ENCODE data around the gene POC1B.

POC1B gene

DNA sequence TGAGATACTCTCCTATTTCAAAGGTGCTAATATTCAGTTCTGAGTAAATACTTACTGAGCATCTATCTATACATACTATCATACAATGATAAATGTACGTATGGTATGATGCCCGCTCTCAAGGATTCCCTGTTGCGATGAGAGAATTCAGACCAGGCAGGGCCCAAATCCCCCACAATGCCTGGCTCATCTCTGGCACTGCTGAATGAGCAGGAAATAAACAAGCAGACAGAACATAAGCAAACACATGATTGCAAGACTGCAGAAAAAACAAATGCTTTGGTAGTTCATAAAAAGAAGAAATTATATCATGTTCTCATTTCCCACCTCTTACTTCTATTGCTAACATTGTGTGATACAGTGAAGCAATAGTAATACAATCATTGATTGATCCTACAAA lies 96.3 kb downstream of the POC1B start:
- intact Hi-C loops (cut with DNase I), result no loop called here
- DNase-seq, result no peak

DNA sequence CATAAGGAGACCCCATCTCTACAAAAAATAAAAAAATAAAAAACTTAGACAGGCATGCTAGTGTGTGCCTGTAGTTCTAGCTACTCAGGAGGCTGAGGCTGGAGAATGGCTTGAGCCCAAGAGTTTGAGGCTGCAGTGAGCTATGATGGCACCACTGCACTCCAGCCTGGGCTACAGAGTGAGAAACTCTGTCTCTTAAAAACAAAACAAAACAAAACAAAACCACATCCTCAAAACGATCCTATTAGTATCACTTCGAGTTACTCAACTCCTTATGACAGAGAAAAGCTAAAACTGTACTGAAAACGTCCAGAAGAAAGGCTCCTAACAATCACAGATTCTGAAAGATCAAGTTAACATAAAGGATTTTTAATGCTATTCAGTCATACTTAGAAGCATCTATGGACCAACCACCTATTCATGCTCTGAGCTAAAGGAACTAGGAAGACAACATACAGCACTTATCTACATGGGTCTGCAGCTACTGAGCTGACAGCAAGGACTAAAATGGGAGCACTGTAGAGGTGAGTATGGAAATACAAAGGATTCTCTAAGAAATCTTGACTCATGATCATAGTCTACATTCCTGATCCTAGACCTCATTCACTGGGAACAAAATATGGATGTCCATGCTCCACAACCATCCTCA lies 98.2 kb downstream of the POC1B start:
- intact Hi-C loops (cut with DNase I), result no loop called here
- DNase-seq, result no peak

DNA sequence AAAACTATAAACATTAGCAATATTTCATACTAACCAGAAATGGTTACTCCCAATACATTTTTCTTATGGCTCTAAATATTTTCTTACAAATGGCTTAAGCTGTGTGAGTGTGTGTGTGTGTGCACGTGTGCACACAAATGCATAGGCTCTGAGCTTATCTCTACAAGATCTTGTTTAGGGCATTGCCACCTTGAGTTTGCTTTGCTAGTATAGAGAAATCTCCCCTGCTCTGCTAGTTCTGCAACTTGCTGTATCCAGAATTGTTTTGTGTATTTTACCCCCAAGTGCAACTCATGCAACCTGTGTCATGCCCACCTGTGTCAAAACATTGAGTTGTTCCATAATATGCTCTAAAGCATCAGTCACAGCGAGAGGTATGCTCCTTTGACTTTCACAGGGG lies 101.0 kb downstream of the POC1B start:
- intact Hi-C loops (cut with DNase I), result no loop called here
- DNase-seq, result no peak

DNA sequence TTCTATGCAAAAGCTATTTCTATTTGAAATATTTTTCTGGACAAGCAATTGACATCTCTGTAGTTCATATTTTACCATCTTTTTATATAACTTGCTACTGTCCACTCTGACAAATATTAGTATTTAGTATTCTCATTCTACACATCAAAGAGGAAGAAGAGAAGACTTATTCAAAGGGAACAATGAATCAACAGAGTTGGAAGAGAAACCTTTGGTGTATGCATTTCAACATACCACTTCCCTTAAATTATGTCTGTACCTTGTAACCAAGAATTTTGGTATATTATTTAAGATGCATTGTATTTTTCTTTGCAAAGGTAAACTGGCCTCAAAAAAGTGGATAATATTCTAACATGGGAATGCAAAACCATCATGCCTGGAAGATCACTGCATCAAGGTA lies 101.5 kb downstream of the POC1B start:
- no peak for DNase-seq
- intact Hi-C loops (cut with DNase I), result no loop called here

DNA sequence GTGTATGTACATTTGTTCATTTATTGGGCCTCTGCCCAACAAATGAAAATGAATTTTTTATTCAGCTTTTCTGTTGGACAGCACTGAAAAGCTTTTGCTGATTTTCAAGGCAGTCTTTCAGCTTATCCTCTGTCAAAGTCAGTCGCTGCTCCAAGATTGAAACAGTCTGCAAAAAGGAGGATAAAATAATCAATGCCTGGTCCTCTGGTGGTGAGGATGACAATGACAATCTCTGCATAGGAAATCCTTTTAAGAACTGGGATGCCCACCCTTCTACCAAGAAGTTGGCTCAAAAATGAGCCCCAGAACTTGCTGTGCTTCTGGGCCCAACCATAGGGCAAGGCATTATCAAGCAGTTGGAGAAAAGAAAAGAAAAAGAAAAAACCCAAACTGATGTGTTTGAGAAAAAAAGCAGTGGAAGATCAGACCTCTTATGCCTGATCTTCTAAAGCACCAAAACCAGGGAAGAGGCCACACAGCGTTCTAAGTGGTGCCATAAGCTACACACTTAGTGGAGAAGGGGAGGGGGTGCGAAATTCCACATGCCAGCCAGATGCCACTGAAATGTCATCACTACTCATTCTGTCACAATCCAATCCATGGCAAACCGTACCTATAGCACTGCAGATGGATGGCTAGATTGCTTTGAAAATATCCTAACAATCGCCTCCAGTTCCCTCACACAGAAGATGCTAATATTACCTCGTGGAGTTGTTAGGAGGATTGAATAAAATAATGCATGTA lies 104.6 kb downstream of the POC1B start:
- intact Hi-C loops (cut with DNase I), result no loop called here
- no peak for DNase-seq

DNA sequence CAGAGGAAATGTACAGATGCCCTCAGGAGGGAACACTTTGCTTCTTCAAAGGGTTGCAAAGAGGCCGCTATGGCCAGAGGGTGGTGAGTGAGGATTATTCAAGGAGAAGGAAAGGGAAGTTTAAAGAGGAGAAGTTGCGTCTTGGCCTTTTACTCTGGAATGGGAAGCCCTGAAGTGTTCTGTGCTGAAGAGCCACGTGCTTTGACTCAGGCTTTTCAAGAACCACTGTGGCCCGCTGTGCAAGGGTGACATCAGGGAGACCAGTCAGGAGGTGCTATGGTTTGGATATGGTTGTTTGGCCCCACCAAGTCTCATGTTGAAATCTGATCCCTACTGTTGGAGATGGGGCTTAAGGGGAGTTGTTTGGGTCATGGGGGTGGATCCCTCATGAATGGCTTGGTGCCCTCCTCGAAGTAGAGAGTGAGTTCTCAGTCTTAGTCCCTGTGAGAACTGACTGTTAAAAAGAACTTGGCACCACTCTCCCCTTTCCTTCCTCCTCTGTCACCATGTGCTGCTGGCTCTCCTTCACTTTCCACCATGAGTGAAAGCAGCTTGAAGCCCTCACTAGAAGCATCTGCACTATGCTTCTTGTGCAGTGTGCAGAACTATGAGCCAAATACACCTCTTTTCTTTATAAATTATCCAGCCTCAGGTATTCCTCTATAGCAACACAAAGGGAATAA lies 107.5 kb downstream of the POC1B start:
- no peak for DNase-seq

DNA sequence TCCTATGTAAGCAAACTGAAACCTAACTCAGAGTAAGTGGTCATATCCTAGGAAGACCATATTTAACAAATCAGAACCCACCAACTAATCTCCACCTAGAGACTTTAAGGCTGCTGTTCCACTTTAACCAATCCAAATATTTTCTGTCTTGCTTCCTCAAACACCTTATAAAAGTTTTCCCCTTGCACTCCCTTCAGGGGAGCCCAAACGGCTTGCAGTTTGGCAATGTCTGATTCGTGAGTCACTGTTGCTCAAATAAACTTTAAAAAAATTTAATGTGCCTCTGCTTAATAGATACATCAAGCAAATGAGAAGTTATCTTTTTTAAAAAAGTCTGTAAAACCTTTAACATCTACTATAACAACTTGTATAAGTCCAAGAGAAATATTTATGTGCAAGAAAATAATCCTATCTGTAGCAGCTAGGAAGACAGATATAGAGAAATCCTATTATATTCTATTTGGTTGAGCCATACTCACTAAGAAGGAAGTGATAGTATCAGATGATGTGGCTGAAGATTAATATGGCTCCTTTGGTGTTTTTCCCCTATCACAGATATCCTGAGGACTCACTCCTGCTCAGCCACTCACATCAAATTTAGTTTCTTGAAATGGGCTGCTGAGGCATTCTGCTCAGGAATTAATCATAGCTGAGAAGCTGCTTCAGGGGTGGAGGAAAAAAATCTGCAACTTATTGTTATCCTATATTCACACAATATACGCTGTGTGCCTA lies 108.4 kb downstream of the POC1B start:
- intact Hi-C loops (cut with DNase I), result no loop called here
- no peak for DNase-seq

More for the DNA sequence above, 107.5 kb downstream of the POC1B start:
- intact Hi-C loops (cut with DNase I), result no loop called here

DNA sequence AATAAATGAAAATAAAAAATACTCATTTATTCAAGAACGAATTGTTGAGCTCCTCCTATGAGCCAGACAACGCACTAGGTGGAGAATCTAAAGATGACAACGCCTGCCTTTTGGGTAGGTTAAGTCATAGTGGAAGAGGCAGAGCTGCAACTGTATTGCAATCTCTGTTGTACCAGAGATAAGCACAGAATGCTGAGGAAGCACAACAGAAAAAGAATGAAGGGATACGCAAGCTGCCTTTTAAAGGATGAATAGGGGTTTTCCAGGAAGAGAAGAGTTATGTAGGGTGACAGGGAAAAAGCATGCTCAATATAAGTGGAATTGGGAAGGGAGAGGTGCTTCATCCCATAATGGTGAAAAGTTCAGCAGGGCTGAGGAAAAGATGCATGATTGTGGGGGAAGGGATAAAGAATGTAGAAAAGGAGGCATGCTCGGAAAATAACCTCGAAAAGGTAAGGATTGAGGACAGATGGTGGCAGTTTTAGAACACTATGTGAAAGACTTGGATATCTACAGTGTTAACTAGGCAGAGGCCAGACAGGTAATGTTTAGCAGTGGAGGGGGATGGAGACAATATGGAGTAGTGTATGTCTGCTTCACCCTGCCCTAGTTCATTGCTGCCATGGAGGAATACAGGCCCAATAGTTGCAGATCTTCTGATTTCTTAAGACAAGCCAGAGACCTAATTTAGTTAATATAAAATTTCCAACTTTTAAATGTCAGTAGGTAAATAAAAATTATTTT lies 109.6 kb downstream of the POC1B start:
- intact Hi-C loops (cut with DNase I), result no loop called here
- DNase-seq, result no peak

DNA sequence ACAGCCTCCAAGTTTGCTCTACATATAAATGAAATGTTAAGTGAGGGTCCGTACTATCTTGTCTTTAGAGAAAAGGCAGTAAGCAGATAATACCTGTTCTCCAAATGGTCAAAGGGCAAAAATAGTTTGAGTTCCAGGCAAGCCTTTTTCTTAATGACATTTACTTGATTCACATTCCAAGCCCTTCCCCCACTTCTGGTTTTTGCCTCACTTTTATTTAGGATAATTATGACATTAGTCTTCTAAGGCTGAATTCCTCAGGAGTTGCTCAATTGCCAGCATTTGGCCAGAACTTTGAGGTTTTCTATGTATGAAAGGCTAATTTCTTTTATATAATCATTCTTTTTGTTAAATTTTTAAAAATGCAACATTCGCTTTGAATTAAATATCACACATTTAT lies 111.0 kb downstream of the POC1B start:
- intact Hi-C loops (cut with DNase I), result no loop called here
- DNase-seq, result no peak

DNA sequence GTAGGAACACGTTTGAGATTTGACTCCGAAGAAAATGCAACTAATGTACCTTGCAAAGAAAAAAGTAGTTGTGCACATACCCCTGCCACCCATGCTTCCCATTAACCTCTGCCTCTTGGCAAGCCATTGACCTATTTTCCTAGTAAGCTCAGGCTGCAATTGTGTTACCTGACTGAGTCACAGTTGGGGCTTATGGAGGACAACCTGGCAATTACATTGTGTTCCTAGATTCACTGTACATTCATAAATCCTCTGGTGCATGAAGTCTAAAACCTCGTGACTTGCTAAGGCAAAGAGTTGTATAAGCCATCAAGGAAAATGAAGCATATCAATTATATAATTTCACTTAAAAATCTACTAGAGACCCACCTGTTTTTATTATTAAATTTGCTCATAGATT lies 111.5 kb downstream of the POC1B start:
- intact Hi-C loops (cut with DNase I), result no loop called here
- DNase-seq, result no peak

DNA sequence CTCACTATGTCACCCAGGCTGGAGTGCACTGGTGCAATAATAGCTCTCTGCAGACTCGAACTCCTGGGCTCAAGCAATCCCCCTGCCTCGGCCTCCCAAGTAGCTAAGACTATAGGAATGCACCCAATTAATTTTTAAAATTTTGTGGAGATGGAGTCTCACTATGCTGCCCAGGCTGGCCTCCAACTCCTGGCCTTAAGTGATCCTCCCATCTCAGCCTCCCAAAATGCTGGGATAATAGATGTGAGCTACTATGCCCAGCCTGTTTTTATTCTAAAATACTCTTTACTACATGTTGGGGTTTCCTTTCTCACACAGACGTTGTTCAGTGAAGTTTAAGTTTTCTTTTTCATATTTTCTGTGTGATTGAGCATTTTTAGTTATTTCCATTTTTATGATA lies 112.6 kb downstream of the POC1B start:
- DNase-seq, result no peak
- intact Hi-C loops (cut with DNase I), result no loop called here

DNA sequence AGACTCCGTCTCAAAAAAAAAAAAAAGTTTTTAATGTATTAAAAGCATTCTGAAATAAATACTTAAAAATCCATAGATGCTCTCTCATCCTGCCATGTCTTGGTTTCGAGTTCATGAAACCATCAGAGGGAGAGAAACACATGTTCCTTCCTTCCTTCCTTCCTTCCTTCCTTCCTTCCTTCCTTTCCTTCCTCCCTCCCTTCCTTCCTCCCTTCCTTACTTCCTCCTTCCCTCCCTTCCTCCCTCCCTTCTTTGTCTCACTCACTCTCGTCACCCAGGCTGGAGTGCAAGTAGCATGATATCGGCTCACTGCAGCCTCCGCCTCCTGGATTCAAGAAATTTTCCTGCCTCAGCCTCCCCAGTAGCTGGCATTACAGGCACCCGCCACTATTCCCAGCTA lies 113.2 kb downstream of the POC1B start:
- intact Hi-C loops (cut with DNase I), result no loop called here
- DNase-seq, result no peak

DNA sequence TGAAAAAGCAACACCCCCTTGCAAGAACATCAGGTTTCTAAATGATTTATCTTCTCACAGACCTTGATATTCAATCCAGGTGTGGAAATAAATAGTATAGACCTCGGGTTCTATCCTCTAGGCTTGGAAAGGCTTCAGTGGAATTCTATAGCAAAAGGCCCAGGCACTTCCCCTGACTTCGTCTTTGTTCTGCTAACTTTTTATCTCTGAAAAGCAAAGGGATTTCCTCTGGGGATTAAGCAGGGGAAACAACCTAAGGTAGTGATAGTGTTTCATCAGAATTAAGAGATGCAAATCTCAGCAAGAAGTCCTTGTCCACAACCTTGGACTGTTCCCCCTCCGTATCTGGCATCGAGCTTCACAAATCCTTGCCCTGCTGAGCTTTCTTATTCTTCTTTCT lies 114.0 kb downstream of the POC1B start:
- intact Hi-C loops (cut with DNase I), result no loop called here
- DNase-seq, result no peak

DNA sequence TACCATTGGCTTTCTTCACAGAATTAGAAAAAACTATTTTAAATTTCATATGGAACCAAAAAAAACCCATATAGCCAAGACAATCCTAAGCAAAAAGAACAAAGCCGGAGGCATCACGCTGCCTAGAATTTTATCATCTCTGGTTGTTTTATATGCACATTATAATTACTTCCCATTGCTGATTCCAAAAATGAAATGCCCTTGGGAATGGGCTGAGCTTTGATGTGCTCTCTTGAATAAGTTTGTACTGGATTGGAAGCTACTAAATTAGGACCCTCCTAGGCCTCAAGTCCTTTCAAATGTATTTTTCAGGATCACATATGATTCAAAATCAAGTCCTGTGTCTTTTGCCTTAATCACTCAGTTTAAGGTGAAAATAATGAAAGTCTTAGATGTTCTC lies 114.6 kb downstream of the POC1B start:
- DNase-seq, result no peak
- intact Hi-C loops (cut with DNase I), result no loop called here

DNA sequence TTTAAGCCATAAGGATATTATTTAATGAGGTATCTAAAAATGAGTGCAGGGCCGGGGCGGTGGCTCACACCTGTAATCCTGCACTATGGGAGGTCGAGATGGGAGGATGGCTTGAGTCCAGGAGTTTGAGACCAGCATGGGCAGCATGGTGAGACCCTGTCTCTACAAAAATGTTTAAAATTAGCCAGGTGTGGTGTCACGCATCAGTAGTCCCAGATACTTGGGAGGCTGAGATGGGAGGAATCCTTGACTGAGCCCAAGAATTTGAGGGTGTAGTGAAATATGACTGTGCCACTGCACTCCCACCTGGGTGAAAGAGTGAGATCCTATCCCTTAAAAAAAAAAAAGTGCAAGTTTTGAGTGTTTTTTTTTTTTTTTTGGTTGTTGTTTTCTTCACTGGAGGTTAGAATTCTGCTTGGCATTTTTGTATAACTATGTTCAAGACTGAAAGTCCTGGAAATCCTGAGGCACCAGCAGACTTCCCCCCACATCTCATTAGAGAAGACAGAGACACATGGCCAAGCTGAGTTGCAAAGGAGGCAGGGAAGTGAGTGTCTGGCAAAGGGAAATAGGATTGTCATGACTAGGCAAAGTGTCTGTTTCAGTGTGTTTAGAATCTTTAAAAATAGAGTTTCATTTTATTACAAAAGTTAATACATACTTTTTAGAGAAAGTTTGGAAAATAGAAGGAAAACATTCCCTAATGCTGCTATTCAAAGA lies 120.1 kb downstream of the POC1B start:
- intact Hi-C loops (cut with DNase I), result no loop called here
- no peak for DNase-seq

DNA sequence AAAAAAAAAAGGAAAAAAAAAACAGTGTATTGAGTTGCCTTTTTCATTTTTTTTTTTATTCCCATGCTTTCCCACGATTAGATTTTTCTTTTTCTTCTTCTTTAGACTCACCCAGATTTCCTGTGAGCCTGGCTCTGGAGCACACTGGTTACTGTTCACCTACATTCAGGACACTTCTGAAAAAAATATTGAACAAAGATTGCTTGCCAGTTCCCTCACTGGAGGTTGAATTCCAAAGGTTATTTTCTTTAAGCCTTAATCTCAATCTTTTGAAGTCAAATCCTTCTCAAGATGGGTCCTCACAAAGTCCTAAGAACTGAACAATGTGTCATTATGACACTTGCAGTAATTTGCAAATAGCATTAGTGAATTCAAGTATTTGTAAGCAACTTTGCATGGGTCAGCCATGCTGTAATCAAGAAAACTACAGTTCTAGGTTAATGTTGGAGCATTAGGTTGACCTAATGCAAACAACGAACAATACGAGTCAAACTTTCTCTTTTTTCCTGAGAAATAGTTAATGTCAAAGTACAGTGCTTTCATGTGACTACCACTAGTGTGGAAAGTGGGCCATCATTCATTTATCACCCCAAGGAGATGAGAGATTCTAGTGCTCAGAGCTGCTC lies 124.3 kb downstream of the POC1B start:
- intact Hi-C loops (cut with DNase I), result no loop called here
- no peak for DNase-seq

DNA sequence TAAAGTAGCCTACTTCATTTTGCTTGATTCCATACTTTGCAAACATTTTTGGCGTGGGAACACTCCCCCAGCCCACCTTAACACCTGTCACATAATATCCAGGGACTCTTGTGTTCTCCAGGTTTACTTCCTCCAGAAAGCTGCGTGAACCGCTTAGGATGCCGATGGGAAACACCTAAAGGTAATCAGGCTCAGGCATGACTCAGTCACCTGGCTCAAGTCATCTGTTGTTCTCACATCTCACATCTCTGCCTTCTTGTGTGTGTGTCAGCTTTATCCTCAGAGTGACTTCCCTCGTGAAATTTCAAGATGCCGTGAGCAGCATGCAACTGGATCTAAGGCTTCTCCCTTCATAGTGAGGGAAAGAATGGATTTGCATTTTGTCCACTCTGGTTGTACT lies 125.4 kb downstream of the POC1B start:
- intact Hi-C loops (cut with DNase I), result no loop called here

DNA sequence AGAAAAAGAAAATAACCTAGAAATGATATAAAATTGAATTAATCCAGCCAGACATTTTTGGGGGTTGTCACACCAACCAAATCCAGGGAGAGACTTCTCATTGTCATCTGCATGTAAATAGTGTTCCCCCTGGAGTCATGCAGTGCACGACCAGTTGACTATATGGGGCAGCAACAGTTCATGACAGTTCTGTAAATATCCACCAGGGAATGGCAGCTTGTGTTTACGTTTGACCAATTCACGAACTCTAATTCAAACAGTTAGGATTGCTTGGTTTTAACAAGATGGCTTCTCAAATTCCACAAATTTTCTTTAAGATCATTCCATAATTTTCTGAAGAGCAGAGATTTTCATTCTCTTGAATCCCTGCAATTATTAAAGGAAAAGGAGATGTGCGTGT lies 130.1 kb downstream of the POC1B start:
- no peak for DNase-seq
- intact Hi-C loops (cut with DNase I), result no loop called here

More for the DNA sequence above, 125.4 kb downstream of the POC1B start:
- DNase-seq, result no peak

DNA sequence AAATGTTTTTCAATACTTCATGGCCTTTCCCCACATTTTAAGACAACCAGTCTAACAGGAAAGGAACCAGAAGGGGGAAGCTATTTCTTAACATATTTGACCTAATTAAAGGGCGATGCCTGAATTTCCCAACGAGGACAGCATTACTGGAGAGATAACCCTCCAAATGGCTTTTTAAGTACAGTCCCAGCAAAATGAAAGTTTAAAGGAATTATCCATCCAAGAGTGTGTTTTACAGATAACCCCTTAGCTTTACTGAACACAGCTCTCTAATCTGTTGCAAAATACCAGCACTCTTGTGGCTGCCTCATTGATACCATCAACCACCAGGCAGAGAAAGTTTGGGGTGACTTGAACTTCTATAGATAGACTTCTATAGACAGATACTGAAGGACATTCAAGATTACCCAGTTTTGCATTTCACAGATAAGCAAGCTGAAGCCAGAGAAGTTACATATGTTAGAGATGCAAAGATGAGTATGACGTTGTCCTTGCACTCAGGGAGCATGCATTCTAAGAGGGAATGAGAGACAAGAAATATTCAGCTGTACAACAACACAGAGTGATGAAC lies 132.2 kb downstream of the POC1B start:
- intact Hi-C loops (cut with DNase I), result no loop called here
- DNase-seq, result no peak

All from posterior cingulate gyrus (tissue), 11 donors.